Smooth muscle cell (in vitro differentiated cells): ENCODE data around the gene NXPH3. TPM values are rescaled to one million over a fixed set of nuclear protein-coding genes. Genes with fewer than 3 reads are reported as not detected.

Experiments
- DNase-seq: peaks from one replicate; lab custom pipeline; 2025; ENCODE audit not compliant: unreplicated experiment; lab: John Stamatoyannopoulos, UW
- H2AFZ ChIP-seq: fragments of 200-600 bp; sonication (generic); 2 replicates; pipeline ENCODE4 v1.6.0; 2016; ENCODE audit warnings: antibody characterized with exemption, low read depth, mild to moderate bottlenecking
- H3F3A ChIP-seq: fragments of 200-600 bp; sonication (generic); 2 replicates; pipeline ENCODE4 v1.6.0; 2017; ENCODE audit warnings: antibody characterized with exemption, low read depth
- H3K27ac ChIP-seq: fragments of 200-600 bp; sonication (generic); 2 replicates; pipeline ENCODE4 v1.5.1; 2016; ENCODE audit warnings: low read depth, mild to moderate bottlenecking
- H3K27me3 ChIP-seq: fragments of 200-600 bp; sonication (generic); 2 replicates; pipeline ENCODE4 v1.6.1; 2016; ENCODE audit warnings: low read depth, mild to moderate bottlenecking
- H3K36me3 ChIP-seq: fragments of 200-600 bp; sonication (generic); 2 replicates; pipeline ENCODE4 v1.5.1; 2016; ENCODE audit warnings: low read depth
- H3K4me1 ChIP-seq: fragments of 200-600 bp; sonication (generic); 2 replicates; pipeline ENCODE4 v1.5.1; 2016; ENCODE audit warnings: low read depth
- H3K4me2 ChIP-seq: fragments of 200-600 bp; sonication (generic); 2 replicates; pipeline ENCODE4 v1.6.0; 2016; ENCODE audit warnings: mild to moderate bottlenecking
- H3K4me3 ChIP-seq: fragments of 200-600 bp; sonication (generic); 2 replicates; pipeline ENCODE4 v1.5.1; 2016; ENCODE audit warnings: mild to moderate bottlenecking
- H3K79me2 ChIP-seq: fragments of 200-600 bp; sonication (generic); 2 replicates; pipeline ENCODE4 v1.6.0; 2016; ENCODE audit warnings: low read depth, mild to moderate bottlenecking
- H3K9ac ChIP-seq: fragments of 200-600 bp; sonication (generic); 2 replicates; pipeline ENCODE4 v1.6.0; 2016; ENCODE audit warnings: low read depth
- H3K9me3 ChIP-seq: fragments of 200-600 bp; sonication (generic); replicated peaks from 2 replicates; pipeline ENCODE4 v1.5.1; 2016; ENCODE audit warnings: low read depth
- H4K20me1 ChIP-seq: fragments of 200-600 bp; sonication (generic); 2 replicates; pipeline ENCODE4 v1.6.0; 2016; ENCODE audit warnings: low read depth
- CTCF ChIP-seq: fragments of 200-600 bp; sonication (generic); IDR thresholded peaks from 2 replicates; pipeline ENCODE4 v1.5.1; 2017; ENCODE audit warnings: borderline replicate concordance, mild to moderate bottlenecking, antibody characterized with exemption; ENCODE audit not compliant: insufficient read depth, poor library complexity, severe bottlenecking
- WGBS: methylation state at CpG from one replicate; pipeline ENCODE4 v1.1.7; 2016; ENCODE audit warnings: low lambda C conversion rate; 5-methylcytosine and 5-hydroxymethylcytosine counted together
- polyA plus RNA-seq: library from polyadenylated mRNA; unstranded; fragments of >200 nt; fragmentation: Nextera tagmentation; extraction: Ambion mirVana; gene quantifications from 2 replicates; pipeline ENCODE4 v1.2.1, GENCODE V29; 2016
- total RNA-seq: library from RNA; depleted of rRNA; stranded (reverse); fragments of >200 nt; gene quantifications from 2 replicates; pipeline ENCODE4 v1.2.3, GENCODE V29; 2014

NXPH3 gene
- total RNA-seq (1.8 and 3.6 TPM in 2 replicates), polyA plus RNA-seq (1.3 and 1.5 TPM in 2 replicates)

GRCh38 chr17:49575679-49576087, at the start of gene NXPH3:
Gene NXPH3 (plus strand): TSS chr17:49575871. CDS start chr17:49576220, 349 bp downstream.
- Histone ChIP-seq H3K4me1 (no peaks in the 10 kb centered on the region), H3F3A (no peaks in the 10 kb centered on the region), H3K4me3 (peak within 1 kb of the TSS; percentile 63), H3K36me3 (no peaks in the 10 kb centered on the region), H3K9ac (peak within 1 kb of the TSS; percentile 13), H3K9me3 (no peaks in the 10 kb centered on the region), H4K20me1 (no peaks in the 10 kb centered on the region), H3K27me3 (peaks cover 2% of the 10 kb centered on the region), H2AFZ (no peak within 1 kb of the TSS), H3K79me2 (no peaks in the 10 kb centered on the region), H3K27ac (no peak within 1 kb of the TSS), H3K4me2 (peak within 1 kb of the TSS; percentile 91)
- peak; percentile 49 for TF ChIP-seq CTCF
- DNase-seq: no peak
- WGBS: no CpG with 5 or more reads among the region's 55 CpGs

GRCh38 chr17:49527927-49528651, 47.6 kb upstream of the NXPH3 start:
- no peak overlapping the region for H3K4me3 ChIP-seq
- H3K9me3 ChIP-seq: no peaks in the 10 kb centered on the region
- no peak for TF ChIP-seq CTCF
- H3K4me1 ChIP-seq: peaks cover 5% of the 10 kb centered on the region
- H3K36me3 ChIP-seq: no peaks in the 10 kb centered on the region
- H3K9ac ChIP-seq: no peak overlapping the region
- no peak overlapping the region for H2AFZ ChIP-seq
- H3K79me2 ChIP-seq: no peaks in the 10 kb centered on the region
- DNase-seq: no peak
- H3F3A ChIP-seq: no peaks in the 10 kb centered on the region
- WGBS: 35% methylated on average over 11 of the region's 11 CpGs
- no peak overlapping the region for H3K4me2 ChIP-seq
- no peak overlapping the region for H3K27ac ChIP-seq
- no peaks in the 10 kb centered on the region for H3K27me3 ChIP-seq
- H4K20me1 ChIP-seq: no peaks in the 10 kb centered on the region

GRCh38 chr17:49528966-49529365, 46.7 kb upstream of the NXPH3 start:
- TF ChIP-seq CTCF: no peak
- H3K4me2 ChIP-seq: no peak overlapping the region
- H4K20me1 ChIP-seq: no peaks in the 10 kb centered on the region
- 95% methylated on average over 3 of the region's 3 CpGs for WGBS
- no peak overlapping the region for H3K27ac ChIP-seq
- no peaks in the 10 kb centered on the region for H3K9me3 ChIP-seq
- no peak overlapping the region for H2AFZ ChIP-seq
- H3K27me3 ChIP-seq: no peaks in the 10 kb centered on the region
- no peaks in the 10 kb centered on the region for H3K79me2 ChIP-seq
- H3F3A ChIP-seq: no peaks in the 10 kb centered on the region
- DNase-seq: no peak
- no peak overlapping the region for H3K9ac ChIP-seq
- H3K36me3 ChIP-seq: no peaks in the 10 kb centered on the region
- no peak overlapping the region for H3K4me3 ChIP-seq
- H3K4me1 ChIP-seq: peaks cover 5% of the 10 kb centered on the region

GRCh38 chr17:49530118-49530517, 45.6 kb upstream of the NXPH3 start:
- H3K9ac ChIP-seq: no peak overlapping the region
- H3K4me1 ChIP-seq: peaks cover 5% of the 10 kb centered on the region
- no peaks in the 10 kb centered on the region for H3K27me3 ChIP-seq
- no peak for DNase-seq
- H2AFZ ChIP-seq: no peak overlapping the region
- no peak overlapping the region for H3K4me3 ChIP-seq
- 100% methylated on average over 1 of the region's 1 CpG for WGBS
- no peaks in the 10 kb centered on the region for H3K79me2 ChIP-seq
- no peak overlapping the region for H3K4me2 ChIP-seq
- H4K20me1 ChIP-seq: no peaks in the 10 kb centered on the region
- H3F3A ChIP-seq: no peaks in the 10 kb centered on the region
- H3K9me3 ChIP-seq: no peaks in the 10 kb centered on the region
- no peaks in the 10 kb centered on the region for H3K36me3 ChIP-seq
- no peak overlapping the region for H3K27ac ChIP-seq
- no peak for TF ChIP-seq CTCF
